CD4-positive, alpha-beta T cell treated with Interleukin-6 at 100 ng/mL for 8 hours (primary cell): ENCODE data around the gene IFNA14.
A peak's percentile ranks its signal among the peaks of the same experiment; 100 is the strongest.
"Not testable (repeated sequence)": the region's sequence is repeated elsewhere in the genome, so short reads cannot be mapped to it uniquely, and the experiment has no call there.

Source experiments
- DNase-seq: peaks from one replicate; pipeline ENCODE4 v3.0.0-alpha.2; 2020; ENCODE audit warnings: mixed read lengths, low spot score

The IFNA14 gene

GRCh38 chr9:21213411-21214326, 26.1 kb downstream of the IFNA14 start:
- not testable (repeated sequence) for DNase-seq

- not testable (repeated sequence) for DNase-seq
Observed at GRCh38 chr9:21212160-21212559, 27.6 kb downstream of the IFNA14 start.

- DNase-seq, result not testable (repeated sequence)
Observed at GRCh38 chr9:21210782-21211181, 29.0 kb downstream of the IFNA14 start.

DNA sequence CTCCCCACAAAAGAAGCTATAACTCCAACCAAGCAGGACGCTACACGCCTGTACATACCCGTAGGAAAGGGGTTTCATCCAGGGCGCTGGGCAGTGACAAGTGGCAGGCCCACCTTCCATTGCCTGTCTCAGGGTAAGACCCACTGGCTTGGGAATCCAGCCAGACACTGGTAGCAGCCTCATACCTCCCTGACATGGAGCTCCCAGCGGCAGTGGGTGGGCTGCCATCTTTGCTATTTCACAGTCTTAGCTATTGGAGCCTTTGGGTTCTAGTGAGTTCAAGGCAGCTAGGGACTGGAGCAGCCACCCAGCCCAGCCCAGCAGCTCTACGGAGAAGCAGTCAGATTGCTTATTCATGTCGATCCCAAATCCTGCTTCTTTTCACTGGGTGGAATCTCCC, 29.5 kb downstream of the IFNA14 start:
- no peak for DNase-seq

DNA sequence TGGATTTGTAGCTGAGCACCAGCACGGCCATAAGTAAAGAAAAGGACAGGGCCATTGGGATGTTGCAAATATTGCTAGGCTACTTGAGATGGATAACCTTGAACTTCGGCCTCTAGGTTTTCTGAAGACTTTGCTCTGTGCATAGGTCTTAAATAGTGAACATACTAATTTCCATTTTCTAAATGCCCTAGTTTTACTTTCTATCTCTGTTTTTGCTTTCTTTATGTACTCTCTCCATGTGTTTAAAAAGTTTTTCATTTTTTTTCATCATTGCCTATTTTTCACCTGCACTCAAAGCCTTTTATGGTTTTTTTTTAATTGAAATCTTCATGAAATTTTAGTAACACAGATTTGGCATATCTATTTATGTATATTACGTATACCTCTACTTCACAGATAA, 32.8 kb downstream of the IFNA14 start, which contains the start of gene IFNA10:
Gene IFNA10, minus strand, starts transcription at position 101 of the 400 bp plus-strand sequence. Its CDS starts 46 bp downstream, at position 55.
- not testable (repeated sequence) for DNase-seq

DNA sequence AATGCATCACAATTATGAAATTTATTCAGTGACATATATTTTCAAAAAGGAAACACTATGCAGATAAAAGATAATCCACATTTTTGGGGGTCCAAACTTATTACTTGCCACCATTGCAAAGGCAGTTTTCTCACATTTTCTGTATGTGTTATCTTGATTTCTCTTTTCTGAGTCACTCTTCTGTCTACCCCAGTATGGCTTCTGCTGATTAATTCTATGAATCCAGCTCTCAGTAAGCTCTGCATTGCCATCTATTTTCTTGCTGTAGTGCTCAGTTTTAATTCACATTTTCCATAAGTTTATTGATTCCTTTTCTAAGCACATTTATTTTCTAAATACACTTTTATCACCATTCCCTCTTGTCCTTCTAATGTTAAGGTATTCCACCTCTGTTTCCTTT, 34.6 kb downstream of the IFNA14 start:
- DNase-seq, result no peak

DNA sequence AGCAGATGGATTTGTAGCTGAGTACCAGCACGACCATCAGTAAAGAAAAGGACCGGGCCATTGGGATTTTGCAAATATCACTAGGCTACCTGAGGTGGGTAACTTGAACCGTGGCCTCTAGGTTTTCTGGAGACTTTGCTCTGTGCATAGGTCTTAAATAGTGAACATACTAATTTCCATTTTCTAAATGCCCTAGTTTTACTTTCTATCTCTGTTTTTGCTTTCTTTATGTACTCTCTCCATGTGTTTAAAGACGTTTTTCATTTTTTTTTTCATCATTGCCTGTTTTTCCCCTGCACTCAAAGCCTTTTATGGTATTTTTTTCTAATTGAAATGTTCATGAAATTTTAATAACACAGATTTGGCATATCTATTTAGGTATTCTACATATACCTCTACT, 37.7 kb downstream of the IFNA14 start, which contains the start of gene IFNA7:
Gene IFNA7, minus strand, starts transcription at position 101 of the 400 bp plus-strand sequence. Its CDS starts 40 bp downstream, at position 61.
- not testable (repeated sequence) for DNase-seq

- DNase-seq, result peak; percentile 19
Observed at GRCh38 chr9:21194867-21195776, 44.7 kb downstream of the IFNA14 start.
